Measurements from ENCODE around the gene RALY.

Gene RALY

GRCh38 chr20:34084227-34084923 lies 90.7 kb downstream of the RALY start:
- TF ChIP-seq, protein P1, sequence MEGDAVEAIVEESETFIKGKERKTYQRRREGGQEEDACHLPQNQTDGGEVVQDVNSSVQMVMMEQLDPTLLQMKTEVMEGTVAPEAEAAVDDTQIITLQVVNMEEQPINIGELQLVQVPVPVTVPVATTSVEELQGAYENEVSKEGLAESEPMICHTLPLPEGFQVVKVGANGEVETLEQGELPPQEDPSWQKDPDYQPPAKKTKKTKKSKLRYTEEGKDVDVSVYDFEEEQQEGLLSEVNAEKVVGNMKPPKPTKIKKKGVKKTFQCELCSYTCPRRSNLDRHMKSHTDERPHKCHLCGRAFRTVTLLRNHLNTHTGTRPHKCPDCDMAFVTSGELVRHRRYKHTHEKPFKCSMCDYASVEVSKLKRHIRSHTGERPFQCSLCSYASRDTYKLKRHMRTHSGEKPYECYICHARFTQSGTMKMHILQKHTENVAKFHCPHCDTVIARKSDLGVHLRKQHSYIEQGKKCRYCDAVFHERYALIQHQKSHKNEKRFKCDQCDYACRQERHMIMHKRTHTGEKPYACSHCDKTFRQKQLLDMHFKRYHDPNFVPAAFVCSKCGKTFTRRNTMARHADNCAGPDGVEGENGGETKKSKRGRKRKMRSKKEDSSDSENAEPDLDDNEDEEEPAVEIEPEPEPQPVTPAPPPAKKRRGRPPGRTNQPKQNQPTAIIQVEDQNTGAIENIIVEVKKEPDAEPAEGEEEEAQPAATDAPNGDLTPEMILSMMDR (IDR thresholded peaks at IDR 0.05) = no peak

GRCh38 chr20:34085544-34086040 lies 91.9 kb downstream of the RALY start:
- TF ChIP-seq, protein P1 (IDR thresholded peaks at IDR 0.05) = no peak

- TF ChIP-seq, protein P1 (IDR thresholded peaks at IDR 0.05) = no peak
These were observed 94.8 kb downstream of the RALY start for GRCh38 chr20:34088305-34089174.

GRCh38 chr20:34089175-34089479 lies 95.4 kb downstream of the RALY start:
- TF ChIP-seq, protein P1 (IDR thresholded peaks at IDR 0.05) = no peak

- TF ChIP-seq, protein P1 (IDR thresholded peaks at IDR 0.05) = no peak
These were observed 96.1 kb downstream of the RALY start for GRCh38 chr20:34089655-34090345.

DNA sequence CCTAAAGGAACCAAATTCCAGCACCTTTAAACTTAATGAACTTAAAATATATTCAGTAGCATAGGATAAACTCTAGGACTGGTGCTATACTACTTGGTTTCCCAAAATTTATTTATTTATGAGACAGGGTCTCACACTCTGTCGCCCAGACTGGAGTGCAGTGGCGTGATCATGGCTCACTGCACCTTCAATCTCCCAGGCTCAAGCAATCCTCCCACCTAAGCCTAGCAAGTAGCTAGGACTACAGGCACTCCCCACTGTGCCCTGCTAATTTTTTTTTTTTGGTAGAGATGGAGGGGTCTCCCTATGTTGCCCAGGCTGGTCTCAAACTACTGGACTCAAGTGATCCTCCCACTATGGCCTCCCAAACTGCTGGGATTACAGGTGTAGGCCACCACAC lies 96.9 kb downstream of the RALY start:
- TF ChIP-seq, protein P1 (IDR thresholded peaks at IDR 0.05) = no peak

GRCh38 chr20:34091637-34092200 lies 98.0 kb downstream of the RALY start:
- TF ChIP-seq, protein P1 (IDR thresholded peaks at IDR 0.05) = no peak
